ENCODE results near the gene RPL13A.

The RPL13A gene

DNA sequence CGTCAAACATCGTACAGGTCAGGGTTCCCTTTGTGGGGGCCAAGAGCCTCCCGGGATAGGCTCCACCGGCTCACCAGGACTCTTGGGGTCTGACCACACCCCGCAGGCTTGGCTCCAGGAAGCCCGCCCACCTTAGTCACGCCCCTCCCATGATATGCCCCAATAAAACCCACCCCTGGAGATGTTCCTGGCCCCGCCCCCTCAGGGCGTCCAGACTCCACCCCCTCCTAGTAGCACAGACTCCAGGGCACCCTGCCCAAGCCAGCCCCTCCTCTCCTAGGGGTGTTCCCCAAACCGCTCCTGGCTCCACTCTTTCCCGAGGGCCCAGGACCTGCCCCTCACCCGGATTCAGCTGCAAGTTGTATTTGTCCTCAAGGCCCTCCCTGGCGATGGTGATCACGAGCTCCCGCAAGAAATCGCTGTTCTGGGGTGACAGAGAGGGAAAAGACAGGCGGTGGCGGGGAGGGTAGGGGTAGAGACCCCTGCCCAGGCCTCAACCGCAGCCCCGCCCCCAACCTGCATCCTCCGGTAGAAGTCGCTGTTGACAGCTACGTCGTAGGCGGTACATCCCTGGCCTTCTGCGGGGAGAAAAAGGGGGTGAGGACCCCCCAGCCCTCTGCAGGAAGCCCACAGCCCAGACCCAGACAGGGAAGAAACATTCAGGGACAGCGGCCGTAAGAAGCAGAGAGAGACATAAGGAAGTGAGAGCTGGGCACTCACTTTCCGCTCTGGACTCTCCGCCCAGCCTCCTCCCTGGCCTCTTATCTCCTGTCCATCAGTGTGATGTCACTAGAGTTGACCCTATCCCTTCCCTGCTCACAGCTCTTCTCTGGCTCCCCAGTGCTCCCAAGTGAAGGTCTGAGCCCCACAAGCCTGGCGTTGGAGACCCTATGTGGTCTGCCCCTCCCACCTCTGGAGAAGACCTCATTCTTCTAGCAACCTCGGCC, 39.6 kb upstream of the RPL13A start:
- H3K27ac ChIP-seq: no peak overlapping the region
- no peaks in the 10 kb centered on the region for H3K27me3 ChIP-seq (replicated peaks)
- TF ChIP-seq, protein P1, sequence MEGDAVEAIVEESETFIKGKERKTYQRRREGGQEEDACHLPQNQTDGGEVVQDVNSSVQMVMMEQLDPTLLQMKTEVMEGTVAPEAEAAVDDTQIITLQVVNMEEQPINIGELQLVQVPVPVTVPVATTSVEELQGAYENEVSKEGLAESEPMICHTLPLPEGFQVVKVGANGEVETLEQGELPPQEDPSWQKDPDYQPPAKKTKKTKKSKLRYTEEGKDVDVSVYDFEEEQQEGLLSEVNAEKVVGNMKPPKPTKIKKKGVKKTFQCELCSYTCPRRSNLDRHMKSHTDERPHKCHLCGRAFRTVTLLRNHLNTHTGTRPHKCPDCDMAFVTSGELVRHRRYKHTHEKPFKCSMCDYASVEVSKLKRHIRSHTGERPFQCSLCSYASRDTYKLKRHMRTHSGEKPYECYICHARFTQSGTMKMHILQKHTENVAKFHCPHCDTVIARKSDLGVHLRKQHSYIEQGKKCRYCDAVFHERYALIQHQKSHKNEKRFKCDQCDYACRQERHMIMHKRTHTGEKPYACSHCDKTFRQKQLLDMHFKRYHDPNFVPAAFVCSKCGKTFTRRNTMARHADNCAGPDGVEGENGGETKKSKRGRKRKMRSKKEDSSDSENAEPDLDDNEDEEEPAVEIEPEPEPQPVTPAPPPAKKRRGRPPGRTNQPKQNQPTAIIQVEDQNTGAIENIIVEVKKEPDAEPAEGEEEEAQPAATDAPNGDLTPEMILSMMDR (IDR thresholded peaks at IDR 0.05; ENCODE audit: low read depth, low read length, missing control alignments): no peak
- H3K4me3 ChIP-seq (ENCODE audit: low read depth, low read length): no peak overlapping the region
- in situ Hi-C loops (cut with HindIII; ENCODE audit: low pct_ligation_motif_present, low sequenced_read_pairs): no loop called here
- no peaks in the 10 kb centered on the region for H3K36me3 ChIP-seq (replicated peaks)
- no peak for DNase-seq

DNA sequence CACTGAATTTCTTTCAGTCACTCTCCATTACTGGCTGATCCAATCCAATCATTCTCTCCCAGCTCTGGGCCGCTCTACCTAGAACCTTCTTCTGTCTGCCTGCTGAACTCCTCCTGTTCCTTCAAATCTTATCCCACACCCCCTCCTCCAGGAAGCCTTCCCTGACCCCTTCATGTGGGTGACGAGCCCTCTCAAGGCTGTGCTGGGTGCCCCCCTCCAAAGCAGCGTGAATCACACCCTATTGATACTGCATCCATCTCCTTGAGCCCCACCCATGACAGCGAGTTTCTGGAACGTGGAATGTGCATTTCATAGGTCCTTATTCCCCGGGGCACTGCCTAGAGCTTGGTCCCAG, 39.0 kb upstream of the RPL13A start:
- DNase-seq: no peak
- TF ChIP-seq, protein P1 (IDR thresholded peaks at IDR 0.05; ENCODE audit: low read depth, low read length, missing control alignments): no peak

DNA sequence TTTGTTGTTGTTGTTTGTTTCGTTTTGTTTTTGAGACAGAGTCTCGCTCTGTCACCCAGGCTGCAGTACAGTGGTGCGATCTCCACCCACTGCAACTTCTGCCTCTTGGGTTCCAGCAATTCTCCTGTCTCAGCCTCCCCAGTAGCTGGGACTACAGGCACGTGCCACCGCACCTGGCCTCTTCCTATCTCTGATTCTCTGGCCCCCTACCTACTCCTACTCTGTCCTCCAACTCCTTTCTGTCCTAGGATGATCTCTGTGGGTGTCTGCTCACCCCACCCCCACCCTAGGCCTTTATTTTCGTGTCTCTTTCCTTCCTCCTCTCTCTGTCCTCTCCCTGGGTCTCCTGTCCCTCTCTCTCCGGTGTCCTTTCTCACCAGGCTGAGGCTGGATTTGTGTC, 37.0 kb upstream of the RPL13A start:
- no peak overlapping the region for H3K4me3 ChIP-seq (ENCODE audit: low read depth, low read length)
- H3K36me3 ChIP-seq (replicated peaks): no peaks in the 10 kb centered on the region
- TF ChIP-seq, protein P1 (IDR thresholded peaks at IDR 0.05; ENCODE audit: low read depth, low read length, missing control alignments): no peak
- no peak for DNase-seq
- in situ Hi-C loops (cut with HindIII; ENCODE audit: low pct_ligation_motif_present, low sequenced_read_pairs): no loop called here
- no peaks in the 10 kb centered on the region for H3K27me3 ChIP-seq (replicated peaks)
- H3K27ac ChIP-seq: no peak overlapping the region

More for the DNA sequence above, 39.0 kb upstream of the RPL13A start:
- in situ Hi-C loops (cut with HindIII; ENCODE audit: low pct_ligation_motif_present, low sequenced_read_pairs): no loop called here
- Histone ChIP-seq H3K36me3 (replicated peaks) (no peaks in the 10 kb centered on the region), H3K27ac (no peak overlapping the region), H3K4me3 (ENCODE audit: low read depth, low read length) (no peak overlapping the region), H3K27me3 (replicated peaks) (no peaks in the 10 kb centered on the region)

DNA sequence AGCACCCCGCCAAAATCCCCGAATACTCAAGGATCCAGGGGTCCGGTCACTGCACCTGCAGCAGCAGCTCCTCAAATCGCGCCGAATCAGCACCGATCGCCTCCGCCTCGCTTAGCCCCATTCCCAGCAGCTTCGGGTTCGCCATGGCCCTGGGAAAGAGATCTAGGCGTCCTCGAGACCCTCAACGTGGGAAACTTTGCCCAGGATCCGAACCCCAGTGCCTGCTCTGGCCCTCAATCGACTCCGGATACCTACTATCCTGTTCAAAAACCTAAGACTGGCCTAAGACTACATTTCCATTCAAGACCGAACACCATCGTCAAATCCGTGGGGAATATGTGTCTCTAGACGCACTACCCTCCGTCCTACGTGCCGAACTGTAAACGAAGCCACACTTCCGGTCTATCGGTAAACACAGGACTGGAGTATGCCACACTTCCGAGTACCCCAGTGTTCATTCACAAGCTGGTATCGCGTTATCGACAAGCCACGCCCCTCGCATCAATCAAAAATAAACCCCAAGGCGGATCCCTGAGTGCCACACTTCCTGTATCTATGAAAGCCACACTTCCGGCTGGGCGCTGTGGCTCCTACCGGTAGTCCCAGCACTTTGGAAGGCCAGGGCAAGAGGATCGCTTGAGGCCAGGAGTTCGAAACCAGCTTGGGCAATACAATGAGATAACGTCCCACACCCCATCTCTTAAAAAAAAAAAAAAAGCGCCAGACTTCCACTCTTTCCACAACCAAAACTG, 35.8 kb upstream of the RPL13A start, which contains the start of gene PIH1D1:
TSS of gene PIH1D1 (minus strand) at position 385 of the 752 bp plus-strand sequence. CDS start at position 145, 240 bp downstream.
- in situ Hi-C loops (cut with HindIII; ENCODE audit: low pct_ligation_motif_present, low sequenced_read_pairs): no loop called here
- Histone ChIP-seq H3K27me3 (replicated peaks) (no peaks in the 10 kb centered on the region), H3K27ac (peak within 1 kb of the TSS; percentile 85), H3K4me3 (ENCODE audit: low read depth, low read length) (peak within 1 kb of the TSS; percentile 95), H3K36me3 (replicated peaks) (no peaks in the 10 kb centered on the region)
- DNase-seq: peak; percentile 100
- TF ChIP-seq, protein P1 (IDR thresholded peaks at IDR 0.05; ENCODE audit: low read depth, low read length, missing control alignments): peak; percentile 47

DNA sequence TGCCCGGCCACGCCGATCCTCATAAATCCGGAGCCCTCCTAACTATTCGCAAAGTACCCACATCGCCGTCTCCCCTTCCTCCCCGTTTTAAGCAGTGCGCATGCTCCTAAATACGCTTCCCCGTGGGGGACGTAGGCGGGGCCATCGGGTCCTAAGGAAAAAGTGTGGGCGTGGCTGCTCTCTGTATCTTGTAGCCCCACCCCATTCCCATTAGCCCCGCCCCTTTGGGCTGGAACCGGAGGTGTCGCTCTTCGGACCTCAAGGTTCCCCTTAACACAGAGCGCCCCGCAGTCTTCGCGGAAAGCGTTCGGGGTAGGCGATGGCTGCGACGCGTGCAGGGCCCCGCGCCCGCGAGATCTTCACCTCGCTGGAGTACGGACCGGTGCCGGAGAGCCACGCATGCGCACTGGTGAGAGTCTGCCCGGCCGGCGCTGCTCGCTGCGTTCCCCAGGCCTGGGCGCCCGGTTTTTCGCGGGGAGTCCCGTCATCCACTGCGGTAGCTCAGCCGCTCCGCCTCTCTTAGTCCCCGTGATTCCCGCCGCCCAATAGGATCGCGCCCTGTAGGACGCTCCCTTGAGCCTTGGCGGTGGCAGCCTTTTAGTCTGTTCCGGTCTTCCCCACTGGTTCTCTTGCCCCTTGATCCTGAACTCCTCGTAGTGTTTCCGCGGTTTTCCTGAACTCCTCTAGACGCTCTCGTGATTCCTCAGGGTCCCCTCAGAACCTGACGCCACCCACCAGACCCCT, 34.2 kb upstream of the RPL13A start, which contains the start of gene ALDH16A1:
TSS of gene ALDH16A1 (plus strand) at position 213 of the 744 bp plus-strand sequence. CDS start at position 320, 107 bp downstream.
- DNase-seq: peak; percentile 97
- Histone ChIP-seq H3K36me3 (replicated peaks) (no peaks in the 10 kb centered on the region), H3K27me3 (replicated peaks) (no peaks in the 10 kb centered on the region), H3K27ac (peak within 1 kb of the TSS; percentile 85), H3K4me3 (ENCODE audit: low read depth, low read length) (peak within 1 kb of the TSS; percentile 77)
- in situ Hi-C loops (cut with HindIII; ENCODE audit: low pct_ligation_motif_present, low sequenced_read_pairs): no loop called here
- TF ChIP-seq, protein P1 (IDR thresholded peaks at IDR 0.05; ENCODE audit: low read depth, low read length, missing control alignments): no peak

All from brain microvascular endothelial cell (primary cell).